ENCODE measurements around the gene OR2AE1.

- TF ChIP-seq, protein P1, sequence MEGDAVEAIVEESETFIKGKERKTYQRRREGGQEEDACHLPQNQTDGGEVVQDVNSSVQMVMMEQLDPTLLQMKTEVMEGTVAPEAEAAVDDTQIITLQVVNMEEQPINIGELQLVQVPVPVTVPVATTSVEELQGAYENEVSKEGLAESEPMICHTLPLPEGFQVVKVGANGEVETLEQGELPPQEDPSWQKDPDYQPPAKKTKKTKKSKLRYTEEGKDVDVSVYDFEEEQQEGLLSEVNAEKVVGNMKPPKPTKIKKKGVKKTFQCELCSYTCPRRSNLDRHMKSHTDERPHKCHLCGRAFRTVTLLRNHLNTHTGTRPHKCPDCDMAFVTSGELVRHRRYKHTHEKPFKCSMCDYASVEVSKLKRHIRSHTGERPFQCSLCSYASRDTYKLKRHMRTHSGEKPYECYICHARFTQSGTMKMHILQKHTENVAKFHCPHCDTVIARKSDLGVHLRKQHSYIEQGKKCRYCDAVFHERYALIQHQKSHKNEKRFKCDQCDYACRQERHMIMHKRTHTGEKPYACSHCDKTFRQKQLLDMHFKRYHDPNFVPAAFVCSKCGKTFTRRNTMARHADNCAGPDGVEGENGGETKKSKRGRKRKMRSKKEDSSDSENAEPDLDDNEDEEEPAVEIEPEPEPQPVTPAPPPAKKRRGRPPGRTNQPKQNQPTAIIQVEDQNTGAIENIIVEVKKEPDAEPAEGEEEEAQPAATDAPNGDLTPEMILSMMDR (conservative IDR thresholded peaks at IDR 0.05) = no peak
- no peak for TF ChIP-seq EZH2 (IDR thresholded peaks at IDR 0.05; ENCODE audit: low read depth)
Observed at GRCh38 chr7:99840136-99840869, 36.5 kb downstream of the OR2AE1 start.

Data from PC-9 (cell line).